Esophagus muscularis mucosa (tissue), 3 donors: ENCODE results near the gene ABHD17A.

Experiments
- CTCF ChIP-seq, 3 experiments: fragments of 200-600 bp in 2 of 3; fragments of 450-650 bp in 1 of 3; sonication (generic) in 2 of 3; IDR thresholded peaks; one replicate each; pipeline ENCODE4 v1.5.1; 2017 to 2019; ENCODE audit warnings: antibody characterized with exemption in 3 of 3, mild to moderate bottlenecking in 2 of 3, moderate library complexity in 1 of 3
- POLR2A ChIP-seq: fragments of 450-650 bp; IDR thresholded peaks from one replicate; pipeline ENCODE4 v1.6.1; 2017; ENCODE audit warnings: antibody characterized with exemption, moderate library complexity, mild to moderate bottlenecking, low read depth

- TF ChIP-seq POLR2A = no peak
- no peak for TF ChIP-seq CTCF (IDR thresholded peaks at IDR 0.05)
These were observed 42.2 kb downstream of the ABHD17A start for GRCh38 chr19:1843116-1843515.
